Stimulated activated CD4-positive, alpha-beta T cell treated with anti-CD3 and anti-CD28 coated beads, Interleukin-1b, Interleukin-23, amount 100 ng/mL, for 1 hour (primary cell): Measurements from ENCODE around the gene PSD2.

Experiments used
- DNase-seq, 2 donors: peaks; one replicate each; pipeline ENCODE4 v3.0.0-alpha.2; 2020; ENCODE audit warnings: low read depth in 2 of 2

PSD2 gene

GRCh38 chr5:139837711-139838380 is 42.2 kb downstream of the PSD2 start:
- no peak for DNase-seq

- no peak for DNase-seq
These were observed 43.0 kb downstream of the PSD2 start for GRCh38 chr5:139838381-139839197.

- DNase-seq: no peak
These were observed 43.7 kb downstream of the PSD2 start for GRCh38 chr5:139839232-139839815.

GRCh38 chr5:139839918-139840317 is 44.3 kb downstream of the PSD2 start:
- no peak for DNase-seq

- no peak for DNase-seq
These were observed 45.9 kb downstream of the PSD2 start for GRCh38 chr5:139841549-139841948.

- DNase-seq: no peak
These were observed 46.7 kb downstream of the PSD2 start for GRCh38 chr5:139842321-139842720.

GRCh38 chr5:139843991-139844390 is 48.4 kb downstream of the PSD2 start:
- no peak for DNase-seq

GRCh38 chr5:139844472-139845145 is 49.0 kb downstream of the PSD2 start:
- DNase-seq: peak; percentile 25 to 61

- DNase-seq: no peak
These were observed 50.5 kb downstream of the PSD2 start for GRCh38 chr5:139845846-139846681.

- no peak for DNase-seq
These were observed 51.5 kb downstream of the PSD2 start for GRCh38 chr5:139847091-139847490.

- DNase-seq: peak; percentile 49 to 54
These were observed 52.3 kb downstream of the PSD2 start for GRCh38 chr5:139847790-139848507.

GRCh38 chr5:139848508-139849100 is 53.0 kb downstream of the PSD2 start:
- DNase-seq: peak in 1 of 2 donors; percentile 1

GRCh38 chr5:139849501-139849900 is 53.9 kb downstream of the PSD2 start:
- no peak for DNase-seq

GRCh38 chr5:139849942-139850341 is 54.3 kb downstream of the PSD2 start:
- DNase-seq: no peak

GRCh38 chr5:139850423-139851016 is 54.9 kb downstream of the PSD2 start:
- no peak for DNase-seq

GRCh38 chr5:139851558-139851957 is 56.0 kb downstream of the PSD2 start:
- no peak for DNase-seq

GRCh38 chr5:139852696-139853095 is 57.1 kb downstream of the PSD2 start:
- no peak for DNase-seq

- no peak for DNase-seq
These were observed 58.5 kb downstream of the PSD2 start for GRCh38 chr5:139854029-139854605.

GRCh38 chr5:139854953-139855352 is 59.3 kb downstream of the PSD2 start:
- DNase-seq: no peak

- no peak for DNase-seq
These were observed 59.8 kb downstream of the PSD2 start for GRCh38 chr5:139855451-139855850.
